Measurements from ENCODE around the gene MIS12. TPM values are rescaled to one million over a fixed set of nuclear protein-coding genes. Genes with fewer than 3 reads are reported as not detected.

Gene MIS12
- total and polyA plus RNA-seq, 4 donors = 4.3 to 18.6 (median 11.1) TPM

GRCh38 chr17:5444209-5444608 lies 42.2 kb upstream of the MIS12 start:
- no peak for DNase-seq (ENCODE audit: low spot score)
- 97% methylated on average over 22 of the region's 22 CpGs for WGBS
- H3K27ac ChIP-seq (ENCODE audit: low read depth in 1 of 2, low read length in 2 of 2) = no peak overlapping the region
- no peaks in the 10 kb centered on the region for H3K9me3 ChIP-seq (ENCODE audit: control insufficient read depth in 4 of 4, low read length in 3 of 4)
- H3K4me1 ChIP-seq (ENCODE audit: control insufficient read depth in 4 of 4, insufficient read depth in 4 of 4, low read length in 3 of 4) = peaks cover 0 to 6% (median 3%) of the 10 kb centered on the region in 4 donors
- H3K9ac ChIP-seq (ENCODE audit: low read depth in 1 of 2, low read length in 2 of 2) = no peak overlapping the region
- H3K4me3 ChIP-seq (ENCODE audit: low read depth in 1 of 3, low read length in 3 of 3) = no peak overlapping the region
- peaks cover 3 to 53% (median 33%) of the 10 kb centered on the region in 4 donors for H3K36me3 ChIP-seq (ENCODE audit: control insufficient read depth in 4 of 4, insufficient read depth in 3 of 4, low read depth in 1 of 4, low read length in 3 of 4)
- no peak for TF ChIP-seq ATF3 (IDR thresholded peaks at IDR 0.05)
- no peak for TF ChIP-seq RAD21 (IDR thresholded peaks at IDR 0.05)
- TF ChIP-seq SP1 (IDR thresholded peaks at IDR 0.05) = no peak
- no peak for TF ChIP-seq RXRA (IDR thresholded peaks at IDR 0.05)
- no peak for TF ChIP-seq MAX (IDR thresholded peaks at IDR 0.05)
- no peak for TF ChIP-seq FOXA1 (IDR thresholded peaks at IDR 0.05)
- no peak for TF ChIP-seq HNF4G (IDR thresholded peaks at IDR 0.05)
- TF ChIP-seq, protein P1, sequence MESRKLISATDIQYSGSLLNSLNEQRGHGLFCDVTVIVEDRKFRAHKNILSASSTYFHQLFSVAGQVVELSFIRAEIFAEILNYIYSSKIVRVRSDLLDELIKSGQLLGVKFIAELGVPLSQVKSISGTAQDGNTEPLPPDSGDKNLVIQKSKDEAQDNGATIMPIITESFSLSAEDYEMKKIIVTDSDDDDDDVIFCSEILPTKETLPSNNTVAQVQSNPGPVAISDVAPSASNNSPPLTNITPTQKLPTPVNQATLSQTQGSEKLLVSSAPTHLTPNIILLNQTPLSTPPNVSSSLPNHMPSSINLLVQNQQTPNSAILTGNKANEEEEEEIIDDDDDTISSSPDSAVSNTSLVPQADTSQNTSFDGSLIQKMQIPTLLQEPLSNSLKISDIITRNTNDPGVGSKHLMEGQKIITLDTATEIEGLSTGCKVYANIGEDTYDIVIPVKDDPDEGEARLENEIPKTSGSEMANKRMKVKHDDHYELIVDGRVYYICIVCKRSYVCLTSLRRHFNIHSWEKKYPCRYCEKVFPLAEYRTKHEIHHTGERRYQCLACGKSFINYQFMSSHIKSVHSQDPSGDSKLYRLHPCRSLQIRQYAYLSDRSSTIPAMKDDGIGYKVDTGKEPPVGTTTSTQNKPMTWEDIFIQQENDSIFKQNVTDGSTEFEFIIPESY (IDR thresholded peaks at IDR 0.05) = no peak
- TF ChIP-seq, protein P2, sequence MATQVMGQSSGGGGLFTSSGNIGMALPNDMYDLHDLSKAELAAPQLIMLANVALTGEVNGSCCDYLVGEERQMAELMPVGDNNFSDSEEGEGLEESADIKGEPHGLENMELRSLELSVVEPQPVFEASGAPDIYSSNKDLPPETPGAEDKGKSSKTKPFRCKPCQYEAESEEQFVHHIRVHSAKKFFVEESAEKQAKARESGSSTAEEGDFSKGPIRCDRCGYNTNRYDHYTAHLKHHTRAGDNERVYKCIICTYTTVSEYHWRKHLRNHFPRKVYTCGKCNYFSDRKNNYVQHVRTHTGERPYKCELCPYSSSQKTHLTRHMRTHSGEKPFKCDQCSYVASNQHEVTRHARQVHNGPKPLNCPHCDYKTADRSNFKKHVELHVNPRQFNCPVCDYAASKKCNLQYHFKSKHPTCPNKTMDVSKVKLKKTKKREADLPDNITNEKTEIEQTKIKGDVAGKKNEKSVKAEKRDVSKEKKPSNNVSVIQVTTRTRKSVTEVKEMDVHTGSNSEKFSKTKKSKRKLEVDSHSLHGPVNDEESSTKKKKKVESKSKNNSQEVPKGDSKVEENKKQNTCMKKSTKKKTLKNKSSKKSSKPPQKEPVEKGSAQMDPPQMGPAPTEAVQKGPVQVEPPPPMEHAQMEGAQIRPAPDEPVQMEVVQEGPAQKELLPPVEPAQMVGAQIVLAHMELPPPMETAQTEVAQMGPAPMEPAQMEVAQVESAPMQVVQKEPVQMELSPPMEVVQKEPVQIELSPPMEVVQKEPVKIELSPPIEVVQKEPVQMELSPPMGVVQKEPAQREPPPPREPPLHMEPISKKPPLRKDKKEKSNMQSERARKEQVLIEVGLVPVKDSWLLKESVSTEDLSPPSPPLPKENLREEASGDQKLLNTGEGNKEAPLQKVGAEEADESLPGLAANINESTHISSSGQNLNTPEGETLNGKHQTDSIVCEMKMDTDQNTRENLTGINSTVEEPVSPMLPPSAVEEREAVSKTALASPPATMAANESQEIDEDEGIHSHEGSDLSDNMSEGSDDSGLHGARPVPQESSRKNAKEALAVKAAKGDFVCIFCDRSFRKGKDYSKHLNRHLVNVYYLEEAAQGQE (IDR thresholded peaks at IDR 0.05) = no peak
- TF ChIP-seq EGR1 (IDR thresholded peaks at IDR 0.05; ENCODE audit: low read depth in 2 of 2) = no peak
- TF ChIP-seq TAF1 (conservative IDR thresholded peaks at IDR 0.05) = no peak
- TF ChIP-seq JUND (IDR thresholded peaks at IDR 0.05) = no peak
- TF ChIP-seq FOXA2 (IDR thresholded peaks at IDR 0.05) = no peak
- no peak for TF ChIP-seq YY1 (IDR thresholded peaks at IDR 0.05)
- TF ChIP-seq GABPA (IDR thresholded peaks at IDR 0.05 in 1 of 2, conservative IDR thresholded peaks at IDR 0.05 in 1 of 2) = no peak
- H3K27me3 ChIP-seq (ENCODE audit: control insufficient read depth in 4 of 4, insufficient read depth in 4 of 4, low read length in 3 of 4) = no peaks in the 10 kb centered on the region

DNA sequence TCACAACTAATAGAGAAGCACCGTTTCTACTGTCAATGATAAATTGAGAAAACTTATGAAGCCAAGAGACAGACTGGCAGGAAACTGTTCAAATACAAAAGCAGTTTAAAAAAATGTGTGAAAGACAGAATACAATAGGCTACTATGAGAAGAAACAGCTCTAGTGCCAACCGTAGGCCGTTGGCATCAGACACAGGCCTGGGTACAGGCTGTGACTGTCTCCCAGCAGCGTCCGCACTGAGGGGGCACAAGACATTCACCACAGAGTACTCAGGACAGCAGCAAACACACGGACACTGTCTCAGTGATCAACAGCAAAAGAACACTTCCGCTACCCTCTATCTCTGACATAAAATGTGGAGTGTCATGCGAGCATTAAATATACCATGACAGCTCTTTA lies 39.6 kb upstream of the MIS12 start:
- WGBS = 94% methylated on average over 8 of the region's 8 CpGs
- Histone ChIP-seq H3K27ac (ENCODE audit: low read depth in 1 of 2, low read length in 2 of 2) (no peak overlapping the region), H3K27me3 (ENCODE audit: control insufficient read depth in 4 of 4, insufficient read depth in 4 of 4, low read length in 3 of 4) (no peaks in the 10 kb centered on the region), H3K36me3 (ENCODE audit: control insufficient read depth in 4 of 4, insufficient read depth in 3 of 4, low read depth in 1 of 4, low read length in 3 of 4) (peaks cover 10 to 70% (median 45%) of the 10 kb centered on the region in 4 donors), H3K9ac (ENCODE audit: low read depth in 1 of 2, low read length in 2 of 2) (no peak overlapping the region), H3K9me3 (ENCODE audit: control insufficient read depth in 4 of 4, low read length in 3 of 4) (no peaks in the 10 kb centered on the region), H3K4me3 (ENCODE audit: low read depth in 1 of 3, low read length in 3 of 3) (no peak overlapping the region), H3K4me1 (ENCODE audit: control insufficient read depth in 4 of 4, insufficient read depth in 4 of 4, low read length in 3 of 4) (no peaks in the 10 kb centered on the region)
- no peak for DNase-seq (ENCODE audit: low spot score)
- TF ChIP-seq, protein P1 (IDR thresholded peaks at IDR 0.05) = no peak
- TF ChIP-seq RXRA (IDR thresholded peaks at IDR 0.05) = no peak
- no peak for TF ChIP-seq HNF4G (IDR thresholded peaks at IDR 0.05)
- TF ChIP-seq FOXA2 (IDR thresholded peaks at IDR 0.05) = no peak
- TF ChIP-seq, protein P3, sequence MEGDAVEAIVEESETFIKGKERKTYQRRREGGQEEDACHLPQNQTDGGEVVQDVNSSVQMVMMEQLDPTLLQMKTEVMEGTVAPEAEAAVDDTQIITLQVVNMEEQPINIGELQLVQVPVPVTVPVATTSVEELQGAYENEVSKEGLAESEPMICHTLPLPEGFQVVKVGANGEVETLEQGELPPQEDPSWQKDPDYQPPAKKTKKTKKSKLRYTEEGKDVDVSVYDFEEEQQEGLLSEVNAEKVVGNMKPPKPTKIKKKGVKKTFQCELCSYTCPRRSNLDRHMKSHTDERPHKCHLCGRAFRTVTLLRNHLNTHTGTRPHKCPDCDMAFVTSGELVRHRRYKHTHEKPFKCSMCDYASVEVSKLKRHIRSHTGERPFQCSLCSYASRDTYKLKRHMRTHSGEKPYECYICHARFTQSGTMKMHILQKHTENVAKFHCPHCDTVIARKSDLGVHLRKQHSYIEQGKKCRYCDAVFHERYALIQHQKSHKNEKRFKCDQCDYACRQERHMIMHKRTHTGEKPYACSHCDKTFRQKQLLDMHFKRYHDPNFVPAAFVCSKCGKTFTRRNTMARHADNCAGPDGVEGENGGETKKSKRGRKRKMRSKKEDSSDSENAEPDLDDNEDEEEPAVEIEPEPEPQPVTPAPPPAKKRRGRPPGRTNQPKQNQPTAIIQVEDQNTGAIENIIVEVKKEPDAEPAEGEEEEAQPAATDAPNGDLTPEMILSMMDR (IDR thresholded peaks at IDR 0.05; ENCODE audit: low read depth, low read length, missing input control) = no peak
- TF ChIP-seq MAX (IDR thresholded peaks at IDR 0.05) = no peak
- no peak for TF ChIP-seq SP1 (IDR thresholded peaks at IDR 0.05)
- no peak for TF ChIP-seq NR2F2 (IDR thresholded peaks at IDR 0.05)
- no peak for TF ChIP-seq HNF4A (conservative IDR thresholded peaks at IDR 0.05)

All from liver (tissue), 9 donors.